SU-DHL-6 (cell line): ENCODE results near the gene SPEG.

Source experiments
- EZH2phosphoT487 ChIP-seq: fragments of 200-600 bp; sonication (generic), shearing (Covaris generic); conservative IDR thresholded peaks from 2 replicates; pipeline ENCODE4 v1.6.1; 2018; ENCODE audit warnings: mild to moderate bottlenecking, antibody characterized with exemption, low read length, moderate library complexity, mixed read lengths
- TF ChIP-seq, protein P1 (sequence below): fragments of 200-600 bp; sonication (generic); IDR thresholded peaks from one replicate; pipeline ENCODE4 v1.5.1; 2017; ENCODE audit warnings: antibody characterized with exemption, mild to moderate bottlenecking, low read length, moderate library complexity; ENCODE audit not compliant: insufficient read depth, poor library complexity, severe bottlenecking

DNA sequence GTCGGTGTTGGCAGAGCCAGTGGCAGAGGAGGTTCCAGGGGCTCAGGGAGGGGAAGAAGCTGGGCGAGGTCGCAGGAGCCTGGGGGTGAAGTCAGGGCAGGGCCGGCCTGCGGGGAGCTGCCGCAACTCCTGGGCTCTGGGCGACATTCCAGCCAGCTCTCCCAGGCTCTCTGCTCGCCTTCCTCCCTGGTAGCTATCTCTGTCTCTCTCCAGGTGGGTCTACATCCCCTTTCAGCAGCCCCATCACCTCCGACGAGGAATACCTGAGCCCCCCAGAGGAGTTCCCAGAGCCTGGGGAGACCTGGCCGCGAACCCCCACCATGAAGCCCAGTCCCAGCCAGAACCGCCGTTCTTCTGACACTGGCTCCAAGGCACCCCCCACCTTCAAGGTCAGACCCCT, 27.0 kb downstream of the SPEG start:
- TF ChIP-seq, protein P1, sequence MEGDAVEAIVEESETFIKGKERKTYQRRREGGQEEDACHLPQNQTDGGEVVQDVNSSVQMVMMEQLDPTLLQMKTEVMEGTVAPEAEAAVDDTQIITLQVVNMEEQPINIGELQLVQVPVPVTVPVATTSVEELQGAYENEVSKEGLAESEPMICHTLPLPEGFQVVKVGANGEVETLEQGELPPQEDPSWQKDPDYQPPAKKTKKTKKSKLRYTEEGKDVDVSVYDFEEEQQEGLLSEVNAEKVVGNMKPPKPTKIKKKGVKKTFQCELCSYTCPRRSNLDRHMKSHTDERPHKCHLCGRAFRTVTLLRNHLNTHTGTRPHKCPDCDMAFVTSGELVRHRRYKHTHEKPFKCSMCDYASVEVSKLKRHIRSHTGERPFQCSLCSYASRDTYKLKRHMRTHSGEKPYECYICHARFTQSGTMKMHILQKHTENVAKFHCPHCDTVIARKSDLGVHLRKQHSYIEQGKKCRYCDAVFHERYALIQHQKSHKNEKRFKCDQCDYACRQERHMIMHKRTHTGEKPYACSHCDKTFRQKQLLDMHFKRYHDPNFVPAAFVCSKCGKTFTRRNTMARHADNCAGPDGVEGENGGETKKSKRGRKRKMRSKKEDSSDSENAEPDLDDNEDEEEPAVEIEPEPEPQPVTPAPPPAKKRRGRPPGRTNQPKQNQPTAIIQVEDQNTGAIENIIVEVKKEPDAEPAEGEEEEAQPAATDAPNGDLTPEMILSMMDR = no peak
- no peak for TF ChIP-seq EZH2phosphoT487
